Left lung (tissue), 10 donors: ENCODE results near the gene RAD23B. TPM values are rescaled to one million over a fixed set of nuclear protein-coding genes. Genes with fewer than 3 reads are reported as not detected.

Experiments used
- ATAC-seq: fragments of 200-7000 bp; cut with Tn5 transposase; one replicate; pipeline ENCODE4 v1.9.1; 2020; ENCODE audit warnings: moderate library complexity
- DNase-seq, 4 donors: peaks; one replicate each; pipeline ENCODE4 v3.0.0-alpha.2; 2013 to 2020
- H3K27ac ChIP-seq, 2 donors: fragments of 200-600 bp; sonication (generic) in 1 of 2; one replicate each; pipeline versions ENCODE4 v1.5.0 to v1.8.0; 2020 to 2021
- H3K27me3 ChIP-seq, 2 donors: fragments of 200-600 bp; sonication (generic) in 1 of 2; one replicate each; pipeline versions ENCODE4 v1.5.0 to v1.8.0; 2020 to 2021
- H3K36me3 ChIP-seq, 2 donors: fragments of 200-600 bp; sonication (generic) in 1 of 2; one replicate each; pipeline versions ENCODE4 v1.5.0 to v1.8.0; 2020 to 2021
- H3K4me1 ChIP-seq, 2 donors: fragments of 200-600 bp; one replicate each; pipeline ENCODE4 v1.8.0; 2021
- H3K4me3 ChIP-seq, 2 donors: fragments of 200-600 bp; sonication (generic) in 1 of 2; one replicate each; pipeline versions ENCODE4 v1.5.0 to v1.8.0; 2020 to 2021; ENCODE audit warnings: mild to moderate bottlenecking in 1 of 2
- H3K9me3 ChIP-seq, 2 donors: fragments of 200-600 bp; sonication (generic) in 1 of 2; one replicate each; pipeline versions ENCODE4 v1.5.0 to v1.8.0; 2020 to 2021
- CTCF ChIP-seq, 2 donors: fragments of 200-600 bp; sonication (generic) in 1 of 2; IDR thresholded peaks; one replicate each; pipeline versions ENCODE4 v1.5.0 to v1.8.0; 2021; ENCODE audit warnings: antibody characterized with exemption in 2 of 2
- intact Hi-C, 2 donors: fragments of 100-400 bp; cut with DNase I; formaldehyde crosslinking; loops; one replicate each; pipeline versions ENCODE4 v1.11.2 to v1.14.2; 2022
- polyA plus RNA-seq, 6 donors: library from polyadenylated mRNA; unstranded; fragments of 120-200 nt; gene quantifications; one replicate each; pipeline ENCODE4 v1.2.1, GENCODE V29; 2013; ENCODE audit not compliant: insufficient read length in 6 of 6
- total RNA-seq, 2 donors: library from RNA; stranded (reverse); fragmentation: NEBNext Ultra II Directional; extraction: Animal tissue kit (Norgen Biotek cat#: 25700); gene quantifications; one replicate each; pipeline ENCODE4 v1.2.1, GENCODE V29; 2021
- donor health status: DM: no; HTN: yes; CAD: no.
- donor health status: DM: no; HTN: no; CAD: no.

Gene RAD23B
- total and polyA plus RNA-seq, 8 donors = 105 to 142 (median 114) TPM

GRCh38 chr9:107336718-107337360, 53.8 kb downstream of the RAD23B start:
- H3K27me3 ChIP-seq = no peaks in the 10 kb centered on the region
- peaks cover 0 to 49% of the 10 kb centered on the region in 2 donors for H3K36me3 ChIP-seq
- peak overlapping the region in 1 of 2 donors; percentile 8 for H3K27ac ChIP-seq
- ATAC-seq (peak; percentile 67), DNase-seq (peak in 2 of 4 donors; percentile 47 to 53)
- H3K4me3 ChIP-seq = no peak overlapping the region
- intact Hi-C loops = no loop called here
- peaks cover 0 to 6% of the 10 kb centered on the region in 2 donors for H3K4me1 ChIP-seq
- no peak for TF ChIP-seq CTCF (IDR thresholded peaks at IDR 0.05)
- H3K9me3 ChIP-seq = no peaks in the 10 kb centered on the region

GRCh38 chr9:107337676-107338590, 54.9 kb downstream of the RAD23B start:
- TF ChIP-seq CTCF (IDR thresholded peaks at IDR 0.05) = no peak
- Histone ChIP-seq H3K4me1 (peaks cover 0 to 6% of the 10 kb centered on the region in 2 donors), H3K27me3 (no peaks in the 10 kb centered on the region), H3K36me3 (peaks cover 0 to 38% of the 10 kb centered on the region in 2 donors), H3K27ac (no peak overlapping the region), H3K9me3 (no peaks in the 10 kb centered on the region), H3K4me3 (no peak overlapping the region)
- intact Hi-C loops = no loop called here
- no peak for ATAC-seq
- no peak for DNase-seq

GRCh38 chr9:107338911-107339659, 56.0 kb downstream of the RAD23B start:
- DNase-seq = no peak
- Histone ChIP-seq H3K27ac (no peak overlapping the region), H3K4me3 (no peak overlapping the region), H3K27me3 (no peaks in the 10 kb centered on the region), H3K36me3 (peaks cover 0 to 27% of the 10 kb centered on the region in 2 donors), H3K4me1 (peaks cover 0 to 6% of the 10 kb centered on the region in 2 donors), H3K9me3 (no peaks in the 10 kb centered on the region)
- ATAC-seq = no peak
- no peak for TF ChIP-seq CTCF (IDR thresholded peaks at IDR 0.05)
- intact Hi-C loops = no loop called here

- Histone ChIP-seq H3K27ac (no peak overlapping the region), H3K4me1 (peaks cover 0 to 6% of the 10 kb centered on the region in 2 donors), H3K36me3 (peaks cover 0 to 15% of the 10 kb centered on the region in 2 donors), H3K9me3 (no peaks in the 10 kb centered on the region), H3K27me3 (no peaks in the 10 kb centered on the region), H3K4me3 (no peak overlapping the region)
- TF ChIP-seq CTCF (IDR thresholded peaks at IDR 0.05) = peak; percentile 74 to 85
- DNase-seq = peak; percentile 20 to 95 (median 72)
- intact Hi-C loops = loop anchor here in 1 of 2 donors (10.0 kb wide), 1 partner anchor 96 kb away; no protein-coding TSS in a partner anchor
- peak; percentile 83 for ATAC-seq
Observed at GRCh38 chr9:107340920-107341632, 58.0 kb downstream of the RAD23B start.
